ENCODE data around the gene DNAI1. TPM values are rescaled to one million over a fixed set of nuclear protein-coding genes. Genes with fewer than 3 reads are reported as not detected.

Gene DNAI1
- total RNA-seq, 4 donors from 2014 or later, result 0.51 TPM; not detected in 3

- no peak for TF ChIP-seq CTCF (IDR thresholded peaks at IDR 0.05; ENCODE audit: low read depth)
Measured at GRCh38 chr9:34491596-34491995, 33.0 kb downstream of the DNAI1 start.

GRCh38 chr9:34492051-34492450 is 33.4 kb downstream of the DNAI1 start:
- TF ChIP-seq CTCF (IDR thresholded peaks at IDR 0.05; ENCODE audit: low read depth), result no peak

GRCh38 chr9:34493972-34494535 is 35.4 kb downstream of the DNAI1 start:
- no peak for TF ChIP-seq CTCF (IDR thresholded peaks at IDR 0.05; ENCODE audit: low read depth)

- no peak for TF ChIP-seq CTCF (IDR thresholded peaks at IDR 0.05; ENCODE audit: low read depth)
Measured at GRCh38 chr9:34496149-34496712, 37.6 kb downstream of the DNAI1 start.

GRCh38 chr9:34498553-34498952 is 39.9 kb downstream of the DNAI1 start:
- TF ChIP-seq CTCF (IDR thresholded peaks at IDR 0.05; ENCODE audit: low read depth), result no peak

- no peak for TF ChIP-seq CTCF (IDR thresholded peaks at IDR 0.05; ENCODE audit: low read depth)
Measured at GRCh38 chr9:34499076-34499475, 40.5 kb downstream of the DNAI1 start.

GRCh38 chr9:34500623-34501267 is 42.1 kb downstream of the DNAI1 start:
- no peak for TF ChIP-seq CTCF (IDR thresholded peaks at IDR 0.05; ENCODE audit: low read depth)
